Inflammatory macrophage (primary cell): ENCODE results near the gene ERC2.
"Not testable (repeated sequence)": the region's sequence is repeated elsewhere in the genome, so short reads cannot be mapped to it uniquely, and the experiment has no call there.

Experiments
- DNase-seq, 2 donors: peaks; one replicate each; pipeline ENCODE4 v3.0.0-alpha.2; 2020 to 2022

ERC2 gene

GRCh38 chr3:55870594-55870993 lies 597.7 kb downstream of the ERC2 start:
- DNase-seq, result no peak

- no peak for DNase-seq
Measured at GRCh38 chr3:55868347-55868746, 599.9 kb downstream of the ERC2 start.

GRCh38 chr3:55863028-55863427 lies 605.2 kb downstream of the ERC2 start:
- no peak for DNase-seq

GRCh38 chr3:55860049-55860721 lies 608.1 kb downstream of the ERC2 start:
- no peak for DNase-seq

- DNase-seq, result no peak
Measured at GRCh38 chr3:55859305-55859704, 609.0 kb downstream of the ERC2 start.

GRCh38 chr3:55858727-55859126 lies 609.5 kb downstream of the ERC2 start:
- DNase-seq, result no peak

- no peak for DNase-seq
Measured at GRCh38 chr3:55858302-55858701, 610.0 kb downstream of the ERC2 start.

GRCh38 chr3:55857633-55858032 lies 610.6 kb downstream of the ERC2 start:
- DNase-seq, result no peak

GRCh38 chr3:55855311-55855710 lies 613.0 kb downstream of the ERC2 start:
- no peak for DNase-seq

- DNase-seq, result no peak
Measured at GRCh38 chr3:55854494-55854893, 613.8 kb downstream of the ERC2 start.

GRCh38 chr3:55852326-55852725 lies 615.9 kb downstream of the ERC2 start:
- no peak for DNase-seq

GRCh38 chr3:55842204-55842603 lies 626.1 kb downstream of the ERC2 start:
- DNase-seq, result no peak

- not testable (repeated sequence) for DNase-seq
Measured at GRCh38 chr3:55831876-55832275, 636.4 kb downstream of the ERC2 start.

- DNase-seq, result no peak
Measured at GRCh38 chr3:55828712-55829111, 639.6 kb downstream of the ERC2 start.

- no peak for DNase-seq
Measured at GRCh38 chr3:55827786-55828185, 640.5 kb downstream of the ERC2 start.

GRCh38 chr3:55826731-55827496 lies 641.4 kb downstream of the ERC2 start:
- DNase-seq, result no peak

- no peak for DNase-seq
Measured at GRCh38 chr3:55826097-55826496, 642.2 kb downstream of the ERC2 start.

- DNase-seq, result no peak
Measured at GRCh38 chr3:55824406-55824805, 643.9 kb downstream of the ERC2 start.

- DNase-seq, result no peak
Measured at GRCh38 chr3:55823829-55824228, 644.4 kb downstream of the ERC2 start.

GRCh38 chr3:55823001-55823400 lies 645.3 kb downstream of the ERC2 start:
- DNase-seq, result no peak

GRCh38 chr3:55819005-55819404 lies 649.3 kb downstream of the ERC2 start:
- no peak for DNase-seq

GRCh38 chr3:55818485-55818884 lies 649.8 kb downstream of the ERC2 start:
- no peak for DNase-seq

- no peak for DNase-seq
Measured at GRCh38 chr3:55816794-55817576, 651.3 kb downstream of the ERC2 start.

- no peak for DNase-seq
Measured at GRCh38 chr3:55815262-55815661, 653.0 kb downstream of the ERC2 start.
